SH-SY5Y (cell line): Measurements from ENCODE around the gene HS3ST3A1.

Experiments used
- GATA2 ChIP-seq: IDR thresholded peaks from 2 replicates; pipeline ENCODE4 v1.6.1; 2011; ENCODE audit warnings: mild to moderate bottlenecking, low read depth, low read length
- GATA3 ChIP-seq: IDR thresholded peaks from 2 replicates; pipeline ENCODE4 v1.6.1; 2011; ENCODE audit warnings: low read depth, mild to moderate bottlenecking, low read length, moderate library complexity

GRCh38 chr17:13594310-13594709 lies 7.4 kb downstream of the HS3ST3A1 start:
- TF ChIP-seq GATA2 (no peak), GATA3 (no peak)
